ENCODE measurements around the gene REEP1. TPM values are rescaled to one million over a fixed set of nuclear protein-coding genes. Genes with fewer than 3 reads are reported as not detected.

The REEP1 gene
- total RNA-seq, 1 donor from 2014 or later, result 0.62 TPM

- Mint-ChIP-seq H3K4me3 (ENCODE audit: unreplicated experiment) (no peak overlapping the region), H3K9me3 (ENCODE audit: unreplicated experiment) (no peaks in the 10 kb centered on the region), H3K27ac (ENCODE audit: unreplicated experiment) (no peak overlapping the region), H3K27me3 (ENCODE audit: unreplicated experiment) (peaks cover 3% of the 10 kb centered on the region), H3K4me1 (ENCODE audit: unreplicated experiment) (peaks cover 12% of the 10 kb centered on the region), H3K36me3 (ENCODE audit: low read depth, unreplicated experiment) (no peaks in the 10 kb centered on the region)
- no peak for DNase-seq (ENCODE audit: low spot score)
- no peak for TF ChIP-seq CTCF (IDR thresholded peaks at IDR 0.05; ENCODE audit: unreplicated experiment)
Measured at GRCh38 chr2:86364894-86365293, 27.5 kb upstream of the REEP1 start.

- Mint-ChIP-seq H3K36me3 (ENCODE audit: low read depth, unreplicated experiment) (no peaks in the 10 kb centered on the region), H3K9me3 (ENCODE audit: unreplicated experiment) (no peaks in the 10 kb centered on the region), H3K4me3 (ENCODE audit: unreplicated experiment) (no peak overlapping the region), H3K27ac (ENCODE audit: unreplicated experiment) (no peak overlapping the region), H3K27me3 (ENCODE audit: unreplicated experiment) (peaks cover 3% of the 10 kb centered on the region), H3K4me1 (ENCODE audit: unreplicated experiment) (no peaks in the 10 kb centered on the region)
- no peak for TF ChIP-seq CTCF (IDR thresholded peaks at IDR 0.05; ENCODE audit: unreplicated experiment)
- DNase-seq (ENCODE audit: low spot score), result no peak
Measured at GRCh38 chr2:86360776-86361175, 23.4 kb upstream of the REEP1 start.

GRCh38 chr2:86358957-86359356, 21.5 kb upstream of the REEP1 start:
- Mint-ChIP-seq H3K4me1 (ENCODE audit: unreplicated experiment) (no peaks in the 10 kb centered on the region), H3K36me3 (ENCODE audit: low read depth, unreplicated experiment) (no peaks in the 10 kb centered on the region), H3K27me3 (ENCODE audit: unreplicated experiment) (peaks cover 3% of the 10 kb centered on the region), H3K9me3 (ENCODE audit: unreplicated experiment) (no peaks in the 10 kb centered on the region), H3K4me3 (ENCODE audit: unreplicated experiment) (no peak overlapping the region), H3K27ac (ENCODE audit: unreplicated experiment) (no peak overlapping the region)
- no peak for DNase-seq (ENCODE audit: low spot score)
- no peak for TF ChIP-seq CTCF (IDR thresholded peaks at IDR 0.05; ENCODE audit: unreplicated experiment)

GRCh38 chr2:86357392-86357963, 20.1 kb upstream of the REEP1 start:
- Mint-ChIP-seq H3K4me1 (ENCODE audit: unreplicated experiment) (no peaks in the 10 kb centered on the region), H3K36me3 (ENCODE audit: low read depth, unreplicated experiment) (no peaks in the 10 kb centered on the region), H3K27me3 (ENCODE audit: unreplicated experiment) (peaks cover 3% of the 10 kb centered on the region), H3K9me3 (ENCODE audit: unreplicated experiment) (no peaks in the 10 kb centered on the region), H3K27ac (ENCODE audit: unreplicated experiment) (no peak overlapping the region), H3K4me3 (ENCODE audit: unreplicated experiment) (no peak overlapping the region)
- TF ChIP-seq CTCF (IDR thresholded peaks at IDR 0.05; ENCODE audit: unreplicated experiment), result no peak
- DNase-seq (ENCODE audit: low spot score), result no peak

GRCh38 chr2:86352727-86353221, 15.3 kb upstream of the REEP1 start:
- no peak for DNase-seq (ENCODE audit: low spot score)
- no peak for TF ChIP-seq CTCF (IDR thresholded peaks at IDR 0.05; ENCODE audit: unreplicated experiment)
- no peaks in the 10 kb centered on the region for H3K9me3 Mint-ChIP-seq (ENCODE audit: unreplicated experiment)
- H3K27me3 Mint-ChIP-seq (ENCODE audit: unreplicated experiment), result no peaks in the 10 kb centered on the region
- no peaks in the 10 kb centered on the region for H3K36me3 Mint-ChIP-seq (ENCODE audit: low read depth, unreplicated experiment)
- no peak overlapping the region for H3K4me3 Mint-ChIP-seq (ENCODE audit: unreplicated experiment)
- H3K4me1 Mint-ChIP-seq (ENCODE audit: unreplicated experiment), result no peaks in the 10 kb centered on the region
- H3K27ac Mint-ChIP-seq (ENCODE audit: unreplicated experiment), result no peak overlapping the region

Measured in endothelial cell (in vitro differentiated cells).